Activated naive CD4-positive, alpha-beta T cell treated with anti-CD3 and anti-CD28 coated beads, Interleukin-2, amount 10 ng/mL, durations not matched to agents 7 days and 5 days (primary cell): ENCODE measurements around the gene IFIT2.
"Not testable (repeated sequence)": the region's sequence is repeated elsewhere in the genome, so short reads cannot be mapped to it uniquely, and the experiment has no call there.

ENCODE experiments used
- CTCF ChIA-PET: fragments of 350-600 bp; sonication (Branson Sonifier 250); formaldehyde crosslinking; loops from one replicate; lab custom pipeline; 2021; ENCODE audit warnings: antibody characterized with exemption; lab: Charles Lee
- DNase-seq: peaks from one replicate; pipeline ENCODE4 v3.0.0-alpha.2; 2020
- H3K27ac Mint-ChIP-seq: one replicate; pipeline ENCODE4 v1.8.0; 2021; ENCODE audit warnings: mild to moderate bottlenecking, moderate library complexity, mixed read lengths
- H3K27me3 Mint-ChIP-seq: one replicate; pipeline ENCODE4 v1.8.0; 2021; ENCODE audit warnings: mild to moderate bottlenecking, mixed read lengths
- H3K36me3 Mint-ChIP-seq: one replicate; pipeline ENCODE4 v1.8.0; 2021; ENCODE audit warnings: mixed read lengths
- H3K4me1 Mint-ChIP-seq: one replicate; pipeline ENCODE4 v1.8.0; 2021; ENCODE audit warnings: mixed read lengths
- H3K4me3 Mint-ChIP-seq: one replicate; pipeline ENCODE4 v1.8.0; 2021; ENCODE audit warnings: mild to moderate bottlenecking, moderate library complexity, mixed read lengths
- H3K9me3 Mint-ChIP-seq: one replicate; pipeline ENCODE4 v1.8.0; 2021; ENCODE audit warnings: mixed read lengths

IFIT2 gene

GRCh38 chr10:89329151-89329550 lies 27.3 kb downstream of the IFIT2 start:
- Mint-ChIP-seq H3K4me3 (peak overlapping the region; percentile 8), H3K27ac (no peak overlapping the region), H3K27me3 (peaks cover 38% of the 10 kb centered on the region), H3K4me1 (peaks cover 63% of the 10 kb centered on the region), H3K36me3 (no peaks in the 10 kb centered on the region), H3K9me3 (no peaks in the 10 kb centered on the region)
- CTCF ChIA-PET, result no interaction called here
- no peak for DNase-seq

GRCh38 chr10:89330014-89330413 lies 28.2 kb downstream of the IFIT2 start:
- H3K27me3 Mint-ChIP-seq, result peaks cover 39% of the 10 kb centered on the region
- H3K36me3 Mint-ChIP-seq, H3K27ac Mint-ChIP-seq, H3K9me3 Mint-ChIP-seq, H3K4me3 Mint-ChIP-seq, DNase-seq: not testable (repeated sequence)
- CTCF ChIA-PET, result interaction anchor here (0.5 kb wide), 1 partner anchor 38 kb away, joined by 3 read pairs; no protein-coding TSS in a partner anchor
- peaks cover 66% of the 10 kb centered on the region for H3K4me1 Mint-ChIP-seq

GRCh38 chr10:89330537-89331212 lies 28.8 kb downstream of the IFIT2 start:
- Mint-ChIP-seq H3K4me1 (peaks cover 71% of the 10 kb centered on the region), H3K27ac (no peak overlapping the region), H3K27me3 (peaks cover 45% of the 10 kb centered on the region), H3K9me3 (no peaks in the 10 kb centered on the region), H3K4me3 (no peak overlapping the region), H3K36me3 (peaks cover 3% of the 10 kb centered on the region)
- no peak for DNase-seq
- CTCF ChIA-PET, result no interaction called here

- Mint-ChIP-seq H3K27ac (peak overlapping the region; percentile 19), H3K27me3 (peaks cover 54% of the 10 kb centered on the region), H3K4me1 (peaks cover 74% of the 10 kb centered on the region), H3K4me3 (peak overlapping the region; percentile 57)
- not testable (repeated sequence) for H3K9me3 Mint-ChIP-seq, DNase-seq, H3K36me3 Mint-ChIP-seq
- CTCF ChIA-PET, result interaction anchor here (0.9 to 1.1 kb wide), 3 partner anchors 29 to 306 kb away, joined by 3 to 4 read pairs (median 3); partner anchors contain the start of genes IFIT1 and IFIT2
Observed at GRCh38 chr10:89331487-89332122, 29.8 kb downstream of the IFIT2 start.

GRCh38 chr10:89332123-89332633 lies 30.3 kb downstream of the IFIT2 start:
- H3K4me1 Mint-ChIP-seq, result peaks cover 75% of the 10 kb centered on the region
- CTCF ChIA-PET, result interaction anchor here (0.9 to 1.1 kb wide), 3 partner anchors 30 to 306 kb away, joined by 3 to 4 read pairs (median 3); partner anchors contain the start of genes IFIT1 and IFIT2
- peaks cover 56% of the 10 kb centered on the region for H3K27me3 Mint-ChIP-seq
- peak overlapping the region; percentile 57 for H3K4me3 Mint-ChIP-seq
- H3K27ac Mint-ChIP-seq, result peak overlapping the region; percentile 47
- H3K36me3 Mint-ChIP-seq, result peaks cover 3% of the 10 kb centered on the region
- peak; percentile 53 for DNase-seq
- no peaks in the 10 kb centered on the region for H3K9me3 Mint-ChIP-seq

- CTCF ChIA-PET, result no interaction called here
Observed at GRCh38 chr10:89335226-89335625, 33.4 kb downstream of the IFIT2 start.

GRCh38 chr10:89336241-89336640 lies 34.4 kb downstream of the IFIT2 start:
- peaks cover 49% of the 10 kb centered on the region for H3K4me1 Mint-ChIP-seq
- CTCF ChIA-PET, result interaction anchor here (1.9 to 3.0 kb wide), 2 partner anchors 33 to 53 kb away, joined by 4 to 15 read pairs; no protein-coding TSS in a partner anchor
- H3K27me3 Mint-ChIP-seq, result peaks cover 56% of the 10 kb centered on the region
- no peak overlapping the region for H3K27ac Mint-ChIP-seq
- DNase-seq, result no peak
- H3K9me3 Mint-ChIP-seq, result no peaks in the 10 kb centered on the region
- peaks cover 16% of the 10 kb centered on the region for H3K36me3 Mint-ChIP-seq
- no peak overlapping the region for H3K4me3 Mint-ChIP-seq

More at GRCh38 chr10:89335226-89335625, 33.4 kb downstream of the IFIT2 start:
- no peak overlapping the region for H3K4me3 Mint-ChIP-seq
- DNase-seq, result no peak
- peaks cover 57% of the 10 kb centered on the region for H3K27me3 Mint-ChIP-seq
- H3K4me1 Mint-ChIP-seq, result peaks cover 56% of the 10 kb centered on the region
- no peaks in the 10 kb centered on the region for H3K9me3 Mint-ChIP-seq
- H3K27ac Mint-ChIP-seq, result no peak overlapping the region
- peaks cover 12% of the 10 kb centered on the region for H3K36me3 Mint-ChIP-seq

GRCh38 chr10:89337484-89337883 lies 35.6 kb downstream of the IFIT2 start:
- DNase-seq, result peak; percentile 31
- H3K36me3 Mint-ChIP-seq, result peaks cover 16% of the 10 kb centered on the region
- CTCF ChIA-PET, result interaction anchor here (0.6 to 3.0 kb wide), 4 partner anchors 10 to 151 kb away, joined by 3 to 15 read pairs (median 4); partner anchors contain the start of gene IFIT3
- H3K4me1 Mint-ChIP-seq, result peaks cover 39% of the 10 kb centered on the region
- H3K27ac Mint-ChIP-seq, result no peak overlapping the region
- no peak overlapping the region for H3K4me3 Mint-ChIP-seq
- peaks cover 54% of the 10 kb centered on the region for H3K27me3 Mint-ChIP-seq
- no peaks in the 10 kb centered on the region for H3K9me3 Mint-ChIP-seq

GRCh38 chr10:89338713-89339112 lies 36.9 kb downstream of the IFIT2 start:
- Mint-ChIP-seq H3K4me3 (no peak overlapping the region), H3K9me3 (no peaks in the 10 kb centered on the region), H3K27me3 (peaks cover 60% of the 10 kb centered on the region), H3K27ac (no peak overlapping the region), H3K4me1 (peaks cover 27% of the 10 kb centered on the region), H3K36me3 (peaks cover 16% of the 10 kb centered on the region)
- CTCF ChIA-PET, result interaction anchor here (3.0 kb wide), 1 partner anchor 31 kb away, joined by 15 read pairs; no protein-coding TSS in a partner anchor
- DNase-seq, result no peak

- CTCF ChIA-PET, result no interaction called here
- Mint-ChIP-seq H3K36me3 (peaks cover 16% of the 10 kb centered on the region), H3K27ac (no peak overlapping the region), H3K4me3 (no peak overlapping the region), H3K9me3 (no peaks in the 10 kb centered on the region), H3K27me3 (peaks cover 57% of the 10 kb centered on the region), H3K4me1 (peaks cover 20% of the 10 kb centered on the region)
- DNase-seq, result no peak
Observed at GRCh38 chr10:89339875-89340274, 38.0 kb downstream of the IFIT2 start.

- Mint-ChIP-seq H3K27ac (no peak overlapping the region), H3K4me1 (peaks cover 11% of the 10 kb centered on the region), H3K36me3 (peaks cover 13% of the 10 kb centered on the region), H3K9me3 (no peaks in the 10 kb centered on the region), H3K4me3 (no peak overlapping the region), H3K27me3 (peaks cover 45% of the 10 kb centered on the region)
- no peak for DNase-seq
- CTCF ChIA-PET, result no interaction called here
Observed at GRCh38 chr10:89341649-89342048, 39.8 kb downstream of the IFIT2 start.

GRCh38 chr10:89342206-89342958 lies 40.5 kb downstream of the IFIT2 start:
- Mint-ChIP-seq H3K27ac (no peak overlapping the region), H3K27me3 (peaks cover 46% of the 10 kb centered on the region), H3K4me1 (peaks cover 5% of the 10 kb centered on the region), H3K4me3 (no peak overlapping the region), H3K36me3 (peaks cover 13% of the 10 kb centered on the region), H3K9me3 (no peaks in the 10 kb centered on the region)
- CTCF ChIA-PET, result interaction anchor here (1.7 kb wide), 1 partner anchor 27 kb away, joined by 7 read pairs; no protein-coding TSS in a partner anchor
- DNase-seq, result no peak

GRCh38 chr10:89343089-89343767 lies 41.4 kb downstream of the IFIT2 start:
- Mint-ChIP-seq H3K4me1 (no peaks in the 10 kb centered on the region), H3K36me3 (peaks cover 13% of the 10 kb centered on the region)

More at GRCh38 chr10:89343089-89343767, 41.4 kb downstream of the IFIT2 start:
- DNase-seq, result no peak
- H3K27me3 Mint-ChIP-seq, result peaks cover 46% of the 10 kb centered on the region
- H3K27ac Mint-ChIP-seq, result no peak overlapping the region
- no peak overlapping the region for H3K4me3 Mint-ChIP-seq
- CTCF ChIA-PET, result interaction anchor here (1.2 to 1.7 kb wide), 2 partner anchors 12 to 26 kb away, joined by 3 to 7 read pairs; no protein-coding TSS in a partner anchor
- no peaks in the 10 kb centered on the region for H3K9me3 Mint-ChIP-seq
